ENCODE measurements around the gene NPB. TPM values are rescaled to one million over a fixed set of nuclear protein-coding genes. Genes with fewer than 3 reads are reported as not detected.

NPB gene
- total and polyA plus RNA-seq, 4 donors: 0.58 to 2.4 (median 1.0) TPM; not detected in 1

GRCh38 chr17:81907219-81908145 lies 5.4 kb downstream of the NPB start:
- Histone ChIP-seq H3K4me1 (ENCODE audit: control insufficient read depth in 1 of 2, insufficient read depth in 2 of 2, low read length in 2 of 2) (no peaks in the 10 kb centered on the region), H3K36me3 (ENCODE audit: control insufficient read depth in 1 of 2, insufficient read depth in 2 of 2, low read length in 1 of 2) (no peaks in the 10 kb centered on the region), H3K9me3 (ENCODE audit: control insufficient read depth, low read length) (no peaks in the 10 kb centered on the region), H3K27ac (ENCODE audit: low read depth in 1 of 2, low read length in 2 of 2) (no peak overlapping the region), H3K4me3 (ENCODE audit: low read length in 2 of 2) (no peak overlapping the region), H3K27me3 (ENCODE audit: control insufficient read depth in 1 of 2, insufficient read depth in 2 of 2, low read length in 1 of 2) (no peaks in the 10 kb centered on the region)
- DNase-seq (no peak), ATAC-seq (ENCODE audit: low FRiP score) (no peak)
- 91 to 92% methylated on average over 26 of the region's 26 CpGs for WGBS, 2 donors
- intact Hi-C loops (cut with DNase I): no loop called here

GRCh38 chr17:81908793-81909192 lies 6.8 kb downstream of the NPB start:
- H3K36me3 ChIP-seq (ENCODE audit: control insufficient read depth in 1 of 2, insufficient read depth in 2 of 2, low read length in 1 of 2): no peaks in the 10 kb centered on the region
- no peaks in the 10 kb centered on the region for H3K27me3 ChIP-seq (ENCODE audit: control insufficient read depth in 1 of 2, insufficient read depth in 2 of 2, low read length in 1 of 2)

GRCh38 chr17:81909231-81909630 lies 7.2 kb downstream of the NPB start:
- Histone ChIP-seq H3K4me1 (ENCODE audit: control insufficient read depth in 1 of 2, insufficient read depth in 2 of 2, low read length in 2 of 2) (no peaks in the 10 kb centered on the region), H3K4me3 (ENCODE audit: low read length in 2 of 2) (no peak overlapping the region), H3K36me3 (ENCODE audit: control insufficient read depth in 1 of 2, insufficient read depth in 2 of 2, low read length in 1 of 2) (no peaks in the 10 kb centered on the region), H3K27ac (ENCODE audit: low read depth in 1 of 2, low read length in 2 of 2) (no peak overlapping the region), H3K9me3 (ENCODE audit: control insufficient read depth, low read length) (no peaks in the 10 kb centered on the region), H3K27me3 (ENCODE audit: control insufficient read depth in 1 of 2, insufficient read depth in 2 of 2, low read length in 1 of 2) (no peaks in the 10 kb centered on the region)
- ATAC-seq (ENCODE audit: low FRiP score) (no peak), DNase-seq (no peak)
- WGBS, 2 donors: 95 to 98% methylated on average over 12 of the region's 12 CpGs
- intact Hi-C loops (cut with DNase I): no loop called here

More at GRCh38 chr17:81908793-81909192, 6.8 kb downstream of the NPB start:
- no peak for DNase-seq
- ATAC-seq (ENCODE audit: low FRiP score): no peak
- Histone ChIP-seq H3K4me1 (ENCODE audit: control insufficient read depth in 1 of 2, insufficient read depth in 2 of 2, low read length in 2 of 2) (no peaks in the 10 kb centered on the region), H3K4me3 (ENCODE audit: low read length in 2 of 2) (no peak overlapping the region), H3K9me3 (ENCODE audit: control insufficient read depth, low read length) (no peaks in the 10 kb centered on the region), H3K27ac (ENCODE audit: low read depth in 1 of 2, low read length in 2 of 2) (no peak overlapping the region)
- intact Hi-C loops (cut with DNase I): no loop called here
- 95 to 96% methylated on average over 10 to 11 of the region's 11 CpGs for WGBS, 2 donors

GRCh38 chr17:81909966-81910839 lies 8.2 kb downstream of the NPB start:
- intact Hi-C loops (cut with DNase I): no loop called here
- no peaks in the 10 kb centered on the region for H3K9me3 ChIP-seq (ENCODE audit: control insufficient read depth, low read length)
- DNase-seq (no peak), ATAC-seq (ENCODE audit: low FRiP score) (no peak)
- WGBS, 2 donors: 46 to 47% methylated on average over 23 of the region's 23 CpGs
- H3K36me3 ChIP-seq (ENCODE audit: control insufficient read depth in 1 of 2, insufficient read depth in 2 of 2, low read length in 1 of 2): no peaks in the 10 kb centered on the region
- H3K4me1 ChIP-seq (ENCODE audit: control insufficient read depth in 1 of 2, insufficient read depth in 2 of 2, low read length in 2 of 2): no peaks in the 10 kb centered on the region
- H3K27ac ChIP-seq (ENCODE audit: low read depth in 1 of 2, low read length in 2 of 2): no peak overlapping the region
- peak overlapping the region; percentile 56 to 72 for H3K4me3 ChIP-seq (ENCODE audit: low read length in 2 of 2)
- H3K27me3 ChIP-seq (ENCODE audit: control insufficient read depth in 1 of 2, insufficient read depth in 2 of 2, low read length in 1 of 2): no peaks in the 10 kb centered on the region

DNA sequence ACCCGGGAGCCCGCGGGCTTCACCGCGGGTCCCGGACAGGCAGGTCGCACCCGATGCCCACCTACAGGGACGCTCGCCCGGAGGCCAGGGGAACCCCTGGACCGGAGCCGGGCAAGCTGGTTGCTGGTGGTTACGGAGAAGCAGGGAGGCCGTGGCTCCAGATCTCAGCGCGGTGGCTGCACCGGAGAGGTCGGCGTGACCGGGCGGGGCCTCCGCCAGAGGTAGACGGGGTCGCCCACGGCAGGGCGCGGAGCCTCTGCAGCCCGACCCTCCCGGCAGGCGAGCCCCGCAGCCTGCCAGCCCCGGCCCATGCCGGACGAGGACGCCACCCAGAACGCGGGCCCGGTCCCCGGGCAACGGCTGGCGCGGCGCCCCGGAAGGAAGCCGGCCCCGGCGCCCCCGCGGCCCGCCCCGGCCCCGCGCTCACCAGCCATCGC lies 8.8 kb downstream of the NPB start:
- DNase-seq (no peak), ATAC-seq (ENCODE audit: low FRiP score) (no peak)
- intact Hi-C loops (cut with DNase I): no loop called here

DNA sequence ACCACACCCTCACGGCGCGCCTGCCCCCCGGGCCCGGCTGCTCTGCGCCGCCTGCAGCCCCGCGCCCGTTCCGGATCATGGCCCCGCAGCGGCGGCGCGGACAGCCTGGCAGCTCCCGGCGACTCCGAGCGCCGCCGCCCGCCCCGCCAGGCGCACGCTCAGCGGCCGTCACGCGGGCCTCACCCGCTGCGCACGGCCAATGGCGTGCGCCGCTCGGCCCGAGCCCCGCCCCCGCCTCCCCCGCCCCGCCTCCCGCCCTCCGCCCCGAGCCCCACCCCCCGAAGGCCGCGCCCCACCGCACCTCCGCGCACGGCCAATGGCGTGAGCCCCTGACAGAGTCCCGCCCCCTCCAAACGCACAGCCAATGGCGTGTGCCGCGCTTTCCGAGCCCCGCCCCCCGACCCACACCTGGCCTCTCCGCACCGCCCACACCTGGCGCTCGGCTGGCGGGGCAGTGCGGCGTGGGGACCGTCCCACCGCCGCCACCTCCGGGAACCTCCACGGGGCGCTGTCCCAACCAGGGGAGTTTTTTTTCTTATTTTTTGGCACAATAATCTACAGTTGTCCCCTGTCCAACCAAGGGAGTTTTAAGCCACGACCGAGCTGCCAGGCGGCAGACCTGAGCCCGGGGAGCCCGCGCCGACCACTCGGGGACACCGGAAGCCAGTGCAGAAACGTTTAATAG lies 9.4 kb downstream of the NPB start, which contains the start of gene PCYT2:
PCYT2 (minus strand) TSS at position 123 of the 685 bp plus-strand sequence; CDS start at position 79, 44 bp downstream.
- Histone ChIP-seq H3K4me3 (ENCODE audit: low read length in 2 of 2) (peak within 1 kb of the TSS; percentile 56 to 72), H3K4me1 (ENCODE audit: control insufficient read depth in 1 of 2, insufficient read depth in 2 of 2, low read length in 2 of 2) (no peaks in the 10 kb centered on the region), H3K9me3 (ENCODE audit: control insufficient read depth, low read length) (no peaks in the 10 kb centered on the region), H3K27me3 (ENCODE audit: control insufficient read depth in 1 of 2, insufficient read depth in 2 of 2, low read length in 1 of 2) (no peaks in the 10 kb centered on the region), H3K36me3 (ENCODE audit: control insufficient read depth in 1 of 2, insufficient read depth in 2 of 2, low read length in 1 of 2) (no peaks in the 10 kb centered on the region), H3K27ac (ENCODE audit: low read depth in 1 of 2, low read length in 2 of 2) (no peak within 1 kb of the TSS)
- DNase-seq: peak; percentile 93 to 96
- peak; percentile 88 for ATAC-seq (ENCODE audit: low FRiP score)
- 1 to 2% methylated on average over 51 to 84 of the region's 84 CpGs for WGBS, 2 donors
- intact Hi-C loops (cut with DNase I): no loop called here

More for the DNA sequence above, 8.8 kb downstream of the NPB start:
- Histone ChIP-seq H3K27ac (ENCODE audit: low read depth in 1 of 2, low read length in 2 of 2) (no peak overlapping the region), H3K27me3 (ENCODE audit: control insufficient read depth in 1 of 2, insufficient read depth in 2 of 2, low read length in 1 of 2) (no peaks in the 10 kb centered on the region), H3K4me1 (ENCODE audit: control insufficient read depth in 1 of 2, insufficient read depth in 2 of 2, low read length in 2 of 2) (no peaks in the 10 kb centered on the region), H3K36me3 (ENCODE audit: control insufficient read depth in 1 of 2, insufficient read depth in 2 of 2, low read length in 1 of 2) (no peaks in the 10 kb centered on the region), H3K4me3 (ENCODE audit: low read length in 2 of 2) (peak overlapping the region; percentile 56 to 72), H3K9me3 (ENCODE audit: control insufficient read depth, low read length) (no peaks in the 10 kb centered on the region)
- 1% methylated on average over 46 to 55 of the region's 55 CpGs for WGBS, 2 donors

- DNase-seq (no peak), ATAC-seq (ENCODE audit: low FRiP score) (no peak)
- H3K9me3 ChIP-seq (ENCODE audit: control insufficient read depth, low read length): no peaks in the 10 kb centered on the region
- no peaks in the 10 kb centered on the region for H3K27me3 ChIP-seq (ENCODE audit: control insufficient read depth in 1 of 2, insufficient read depth in 2 of 2, low read length in 1 of 2)
- intact Hi-C loops (cut with DNase I): no loop called here
- 86 to 89% methylated on average over 19 of the region's 19 CpGs for WGBS, 2 donors
- no peak overlapping the region for H3K4me3 ChIP-seq (ENCODE audit: low read length in 2 of 2)
- H3K4me1 ChIP-seq (ENCODE audit: control insufficient read depth in 1 of 2, insufficient read depth in 2 of 2, low read length in 2 of 2): no peaks in the 10 kb centered on the region
- H3K27ac ChIP-seq (ENCODE audit: low read depth in 1 of 2, low read length in 2 of 2): no peak overlapping the region
- no peaks in the 10 kb centered on the region for H3K36me3 ChIP-seq (ENCODE audit: control insufficient read depth in 1 of 2, insufficient read depth in 2 of 2, low read length in 1 of 2)
Measured at GRCh38 chr17:81911969-81912368, 9.9 kb downstream of the NPB start.

Measured in aorta (tissue), 5 donors.